ENCODE data around the gene SMIM29. TPM values are rescaled to one million over a fixed set of nuclear protein-coding genes. Genes with fewer than 3 reads are reported as not detected.
A peak's percentile ranks its signal among the peaks of the same experiment; 100 is the strongest.

Gene SMIM29
- total RNA-seq (10 to 100 TPM; 22.0 to 23.9 TPM), total RNA-seq (3.0 to 29.4 (median 13.5) reads per million in 172 experiments)
- polyA plus RNA-seq (2013, experiment 1 of 2) = 22.5 TPM
- polyA plus RNA-seq (2013, experiment 2 of 2) = 24.1 TPM

DNA sequence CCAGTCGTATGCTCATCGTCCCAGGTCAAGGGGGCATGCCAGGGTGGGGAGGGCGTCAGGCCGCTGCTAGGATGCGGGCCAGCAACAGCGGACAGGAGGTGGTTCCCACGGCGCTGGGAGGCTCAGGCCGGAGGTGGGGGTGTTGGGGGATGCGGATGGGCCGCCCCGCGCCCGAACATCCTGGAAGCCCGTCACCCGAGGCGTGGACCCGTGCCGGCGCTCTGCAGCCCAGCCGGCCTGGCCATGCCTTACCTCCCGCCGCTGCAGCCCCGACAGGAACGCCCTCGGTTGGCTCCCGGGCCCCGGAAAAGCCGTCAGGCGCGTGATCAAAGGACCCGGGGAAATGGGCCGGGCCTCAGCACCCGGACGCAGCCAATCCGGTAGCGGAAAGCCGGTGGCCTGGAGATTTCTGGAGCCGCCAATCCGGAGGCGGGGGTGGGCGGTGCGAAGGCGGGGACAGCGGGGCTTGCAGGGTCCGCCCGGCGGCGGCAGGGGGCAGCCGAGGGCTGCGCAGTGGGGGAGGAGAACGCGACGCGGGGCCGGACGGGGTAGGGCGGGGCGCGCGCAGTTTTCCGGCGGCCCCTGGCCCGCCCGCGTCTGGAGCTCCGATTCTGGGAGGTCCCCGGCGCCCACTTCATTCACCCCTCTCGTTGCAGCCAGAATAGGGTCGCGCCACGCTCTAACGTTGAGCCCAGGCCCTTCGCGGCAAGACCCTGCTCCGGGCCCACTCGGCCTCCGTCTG lies at the start of gene SMIM29:
TSS of gene SMIM29 (minus strand) at position 280 of the 742 bp plus-strand sequence. CDS start 1,215 bp downstream, outside the sequence.
- no peaks in the 10 kb centered on the region for H3K27me3 ChIP-seq (ENCODE audit: control insufficient read depth in 1 of 2, insufficient read depth in 2 of 2, low read length in 2 of 2)
- H3K4me1 ChIP-seq (ENCODE audit: insufficient read depth, low read length) = peaks cover 44% of the 10 kb centered on the region
- H3K27ac ChIP-seq (ENCODE audit: low read depth in 1 of 2, low read length in 2 of 2) = peak within 1 kb of the TSS; percentile 89 to 96
- TF ChIP-seq, protein P1, sequence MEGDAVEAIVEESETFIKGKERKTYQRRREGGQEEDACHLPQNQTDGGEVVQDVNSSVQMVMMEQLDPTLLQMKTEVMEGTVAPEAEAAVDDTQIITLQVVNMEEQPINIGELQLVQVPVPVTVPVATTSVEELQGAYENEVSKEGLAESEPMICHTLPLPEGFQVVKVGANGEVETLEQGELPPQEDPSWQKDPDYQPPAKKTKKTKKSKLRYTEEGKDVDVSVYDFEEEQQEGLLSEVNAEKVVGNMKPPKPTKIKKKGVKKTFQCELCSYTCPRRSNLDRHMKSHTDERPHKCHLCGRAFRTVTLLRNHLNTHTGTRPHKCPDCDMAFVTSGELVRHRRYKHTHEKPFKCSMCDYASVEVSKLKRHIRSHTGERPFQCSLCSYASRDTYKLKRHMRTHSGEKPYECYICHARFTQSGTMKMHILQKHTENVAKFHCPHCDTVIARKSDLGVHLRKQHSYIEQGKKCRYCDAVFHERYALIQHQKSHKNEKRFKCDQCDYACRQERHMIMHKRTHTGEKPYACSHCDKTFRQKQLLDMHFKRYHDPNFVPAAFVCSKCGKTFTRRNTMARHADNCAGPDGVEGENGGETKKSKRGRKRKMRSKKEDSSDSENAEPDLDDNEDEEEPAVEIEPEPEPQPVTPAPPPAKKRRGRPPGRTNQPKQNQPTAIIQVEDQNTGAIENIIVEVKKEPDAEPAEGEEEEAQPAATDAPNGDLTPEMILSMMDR (IDR thresholded peaks at IDR 0.05) = peak; percentile 89
- no peaks in the 10 kb centered on the region for H3K9me3 ChIP-seq (ENCODE audit: control insufficient read depth in 1 of 2, insufficient read depth in 1 of 2, low read length in 2 of 2)
- DNase-seq = peak; percentile 94 to 99 (median 97)
- CTCF ChIA-PET = interaction anchor here (0.6 to 4.1 kb wide), 26 partner anchors 9 to 408 kb away, joined by 3 to 46 read pairs (median 4); partner anchors contain the start of genes HMGA1, NUDT3 and RPS10
- H3K36me3 ChIP-seq (ENCODE audit: insufficient read depth, low read length) = peaks cover 10% of the 10 kb centered on the region
- Mint-ChIP-seq H3K27me3 (no peaks in the 10 kb centered on the region), H3K27ac (peak within 1 kb of the TSS; percentile 91), H3K9me3 (no peaks in the 10 kb centered on the region), H3K4me1 (ENCODE audit: low read depth) (peaks cover 28% of the 10 kb centered on the region), H3K4me3 (peak within 1 kb of the TSS; percentile 97), H3K36me3 (ENCODE audit: low read depth) (peaks cover 26% of the 10 kb centered on the region)
- POLR2A ChIA-PET = interaction anchor here (0.6 to 5.1 kb wide), 18 partner anchors 12 to 639 kb away, joined by 3 to 80 read pairs (median 4); partner anchors contain the start of genes HMGA1, NUDT3, SNRPC and TAF11
- intact Hi-C loops (cut with DNase I, micrococcal nuclease) = loop anchor here (1.0 to 10.0 kb wide), 15 partner anchors 11 to 1404 kb away; partner anchors contain the start of genes NUDT3 (in 2 of the 2), ANKS1A (in 1 of the 2), ILRUN (in 1 of the 2) and LEMD2 (in 1 of the 2)
- peak; percentile 90 for ATAC-seq (ENCODE audit: poor library complexity)
- H3K4me3 ChIP-seq (ENCODE audit: low read length) = peak within 1 kb of the TSS; percentile 96

DNA sequence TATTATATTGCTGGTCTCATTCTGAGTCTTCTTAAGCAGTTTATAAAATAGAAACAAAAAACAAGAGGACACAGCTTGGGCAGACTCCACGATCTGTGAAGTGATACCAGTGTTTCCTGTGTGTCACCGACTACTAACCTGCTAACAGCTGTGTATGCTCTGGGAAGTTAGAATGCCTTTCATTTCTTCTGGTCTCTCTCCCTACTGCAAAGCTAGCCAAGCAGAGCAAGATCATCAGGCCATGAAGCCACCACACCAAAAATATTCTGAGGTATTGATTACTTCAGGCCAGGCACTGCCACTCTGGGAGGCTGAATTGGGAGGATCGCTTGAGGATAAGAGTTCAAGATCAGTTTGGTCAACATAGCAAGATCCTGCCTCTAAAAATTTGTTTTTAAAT lies 46.9 kb upstream of the SMIM29 start:
- CTCF ChIA-PET = no interaction called here
- H3K9me3 Mint-ChIP-seq = no peaks in the 10 kb centered on the region
- peaks cover 40% of the 10 kb centered on the region for H3K36me3 Mint-ChIP-seq (ENCODE audit: low read depth)
- H3K27me3 Mint-ChIP-seq = no peaks in the 10 kb centered on the region
- Histone ChIP-seq H3K27me3 (ENCODE audit: control insufficient read depth in 1 of 2, insufficient read depth in 2 of 2, low read length in 2 of 2) (no peaks in the 10 kb centered on the region), H3K36me3 (ENCODE audit: insufficient read depth, low read length) (peaks cover 30% of the 10 kb centered on the region), H3K4me3 (ENCODE audit: low read length) (no peak overlapping the region), H3K4me1 (ENCODE audit: insufficient read depth, low read length) (peaks cover 4% of the 10 kb centered on the region), H3K9me3 (ENCODE audit: control insufficient read depth in 1 of 2, insufficient read depth in 1 of 2, low read length in 2 of 2) (no peaks in the 10 kb centered on the region), H3K27ac (ENCODE audit: low read depth in 1 of 2, low read length in 2 of 2) (no peak overlapping the region)
- H3K27ac Mint-ChIP-seq = no peak overlapping the region
- DNase-seq = peak in 1 of 14 experiments; percentile 5
- peaks cover 5% of the 10 kb centered on the region for H3K4me1 Mint-ChIP-seq (ENCODE audit: low read depth)
- POLR2A ChIA-PET = no interaction called here
- TF ChIP-seq, protein P1 (IDR thresholded peaks at IDR 0.05) = no peak
- ATAC-seq (ENCODE audit: poor library complexity) = no peak
- intact Hi-C loops (cut with DNase I, micrococcal nuclease) = no loop called here
- no peak overlapping the region for H3K4me3 Mint-ChIP-seq

DNA sequence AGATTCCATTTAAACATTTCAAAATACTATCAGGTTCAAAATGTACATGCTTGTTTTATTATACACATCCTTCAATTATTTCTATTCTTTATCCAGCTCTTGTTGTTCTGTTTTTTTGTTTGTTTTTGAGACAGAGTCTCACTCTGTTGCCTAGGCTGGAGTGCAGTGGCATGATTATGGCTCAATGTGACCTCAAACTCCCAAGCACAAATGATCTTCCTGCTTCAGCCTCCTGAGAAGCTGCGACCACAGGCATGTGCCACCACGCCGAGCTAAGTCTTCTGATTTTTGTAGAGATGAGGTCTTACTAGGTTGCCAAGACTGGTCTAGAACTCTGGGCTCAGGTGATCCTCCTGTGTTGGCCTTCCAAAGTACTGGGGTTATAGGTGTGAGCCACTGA lies 44.1 kb upstream of the SMIM29 start:
- H3K4me3 Mint-ChIP-seq = no peak overlapping the region
- Histone ChIP-seq H3K36me3 (ENCODE audit: insufficient read depth, low read length) (peaks cover 30% of the 10 kb centered on the region), H3K4me3 (ENCODE audit: low read length) (no peak overlapping the region), H3K4me1 (ENCODE audit: insufficient read depth, low read length) (peaks cover 8% of the 10 kb centered on the region), H3K27me3 (ENCODE audit: control insufficient read depth in 1 of 2, insufficient read depth in 2 of 2, low read length in 2 of 2) (no peaks in the 10 kb centered on the region), H3K27ac (ENCODE audit: low read depth in 1 of 2, low read length in 2 of 2) (no peak overlapping the region), H3K9me3 (ENCODE audit: control insufficient read depth in 1 of 2, insufficient read depth in 1 of 2, low read length in 2 of 2) (no peaks in the 10 kb centered on the region)
- H3K4me1 Mint-ChIP-seq (ENCODE audit: low read depth) = peaks cover 10% of the 10 kb centered on the region
- POLR2A ChIA-PET = no interaction called here
- DNase-seq (no peak), ATAC-seq (ENCODE audit: poor library complexity) (no peak)
- CTCF ChIA-PET = no interaction called here
- H3K36me3 Mint-ChIP-seq (ENCODE audit: low read depth) = peaks cover 56% of the 10 kb centered on the region
- H3K27ac Mint-ChIP-seq = no peak overlapping the region
- H3K27me3 Mint-ChIP-seq = no peaks in the 10 kb centered on the region
- TF ChIP-seq, protein P1 (IDR thresholded peaks at IDR 0.05) = no peak
- H3K9me3 Mint-ChIP-seq = no peaks in the 10 kb centered on the region
- intact Hi-C loops (cut with DNase I, micrococcal nuclease) = no loop called here

All from CD4-positive, alpha-beta T cell (primary cell).